HG02610 (cell line): Measurements from ENCODE around the gene PTGIS.

Experiments
- ATAC-seq: cut with Tn5 transposase; IDR thresholded peaks from one replicate; pipeline ENCODE4 v1.9.1; 2021; ENCODE audit warnings: mild to moderate bottlenecking, moderate library complexity; ENCODE audit not compliant: unreplicated experiment

Gene PTGIS

DNA sequence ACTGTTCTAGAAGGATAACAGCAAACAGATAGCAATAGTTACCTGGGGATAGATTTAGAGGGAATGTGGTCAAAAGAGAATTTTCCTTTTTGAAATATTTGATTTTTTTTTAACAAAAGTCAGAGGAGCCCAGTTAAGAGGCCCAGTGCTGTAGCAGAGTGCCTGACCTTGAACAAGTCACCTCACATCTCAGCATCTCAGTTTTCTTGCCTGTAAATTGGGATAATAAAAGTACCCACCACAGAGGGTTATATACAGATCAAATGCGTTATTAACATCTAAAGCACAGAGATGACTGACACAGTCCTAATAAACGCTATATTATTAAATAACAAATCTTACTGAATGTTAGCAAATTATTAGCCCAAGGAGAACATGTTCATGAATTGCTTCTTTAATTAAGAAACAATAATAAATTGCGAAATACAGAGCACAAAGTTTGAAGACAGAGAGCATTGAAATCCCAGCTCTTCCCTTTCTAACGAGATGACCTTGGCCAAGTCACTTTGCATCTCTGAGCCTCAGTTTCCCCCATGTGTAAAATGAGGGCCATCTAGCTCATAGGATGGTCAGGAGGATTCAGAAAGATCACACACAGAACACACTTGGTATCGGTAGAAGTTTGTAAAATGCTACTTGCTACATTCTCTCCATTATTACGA, 35.5 kb downstream of the PTGIS start:
- no peak for ATAC-seq

DNA sequence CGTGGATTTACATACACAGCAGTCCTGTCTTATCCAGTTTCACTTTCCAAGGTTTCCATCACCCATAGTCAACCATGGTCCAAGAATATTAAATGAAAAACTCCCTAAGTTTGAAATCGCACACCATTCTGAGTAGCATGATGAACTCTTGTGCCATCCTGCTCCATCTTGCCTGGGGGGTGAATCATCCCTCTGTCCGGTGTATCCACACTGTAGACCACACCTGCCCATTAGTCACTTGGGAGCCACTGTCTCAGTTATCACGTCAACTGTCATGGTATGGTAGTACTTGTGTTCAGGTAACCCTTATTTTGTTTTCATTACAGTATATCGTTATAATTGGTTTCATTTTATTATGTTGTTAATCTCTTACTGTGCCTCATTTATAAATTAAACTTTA, 38.5 kb downstream of the PTGIS start:
- no peak for ATAC-seq

DNA sequence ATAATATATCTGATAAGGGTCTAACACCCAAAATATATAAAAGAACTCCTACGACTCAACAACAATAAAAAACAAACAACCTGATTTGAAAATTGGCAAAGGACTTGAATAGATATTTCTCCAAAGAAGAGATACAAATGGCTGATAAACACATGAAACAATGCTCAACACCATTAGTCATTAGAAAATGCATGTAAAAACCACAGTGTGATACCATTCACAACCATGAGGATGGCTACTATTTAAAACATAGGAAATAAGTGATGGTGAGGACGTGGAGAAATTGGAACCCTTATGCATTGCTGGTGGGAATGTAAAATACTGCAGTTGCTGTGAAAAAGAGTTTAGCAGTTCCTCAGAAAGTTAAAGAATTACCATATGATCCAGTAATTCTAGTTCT, 41.4 kb downstream of the PTGIS start:
- ATAC-seq: no peak

DNA sequence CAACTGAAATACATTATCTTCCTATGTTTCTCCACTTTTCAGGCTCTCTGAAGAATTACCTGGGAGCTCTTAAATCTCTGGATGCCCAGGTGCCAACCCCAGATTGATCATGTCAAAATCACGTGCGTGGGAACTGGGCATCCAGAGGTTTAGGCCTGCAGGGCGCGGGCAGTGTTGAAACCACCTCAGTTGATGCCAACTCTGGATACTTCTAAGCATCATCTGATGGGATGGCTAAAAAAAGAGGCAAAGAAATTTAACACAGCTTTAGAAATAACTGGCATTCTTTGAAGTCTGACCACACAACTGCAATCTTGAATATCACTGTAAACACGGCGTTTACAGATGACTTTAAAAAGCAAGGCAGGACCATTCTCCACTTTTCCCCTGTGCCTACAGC, 41.9 kb downstream of the PTGIS start:
- ATAC-seq: no peak

DNA sequence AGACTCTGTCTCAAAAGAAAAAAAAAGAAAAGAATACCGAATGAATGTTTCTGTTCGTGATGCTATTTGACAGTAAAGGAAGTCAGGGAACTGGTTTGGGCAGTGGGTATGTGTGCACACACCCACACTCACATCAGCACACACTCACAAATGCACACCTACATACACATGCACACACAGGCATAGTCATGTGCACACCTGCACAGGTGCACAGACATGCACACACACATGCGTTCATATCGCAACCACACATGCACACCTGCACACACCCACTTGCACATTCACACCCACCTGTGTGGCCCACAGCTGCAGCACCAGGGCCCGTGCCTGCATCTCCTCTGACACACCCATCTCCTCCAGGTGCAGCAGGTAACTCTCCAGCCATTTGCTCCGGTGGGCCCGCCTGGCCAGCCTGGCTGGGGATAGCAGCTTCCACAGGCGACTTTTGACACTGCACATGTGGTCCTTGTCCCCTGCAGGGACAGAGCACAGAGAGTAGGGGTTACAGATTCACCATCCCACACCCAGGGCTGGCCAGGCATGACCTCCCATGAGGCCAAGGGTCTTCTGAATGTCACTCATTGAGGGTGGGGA, 44.1 kb downstream of the PTGIS start:
- no peak for ATAC-seq

DNA sequence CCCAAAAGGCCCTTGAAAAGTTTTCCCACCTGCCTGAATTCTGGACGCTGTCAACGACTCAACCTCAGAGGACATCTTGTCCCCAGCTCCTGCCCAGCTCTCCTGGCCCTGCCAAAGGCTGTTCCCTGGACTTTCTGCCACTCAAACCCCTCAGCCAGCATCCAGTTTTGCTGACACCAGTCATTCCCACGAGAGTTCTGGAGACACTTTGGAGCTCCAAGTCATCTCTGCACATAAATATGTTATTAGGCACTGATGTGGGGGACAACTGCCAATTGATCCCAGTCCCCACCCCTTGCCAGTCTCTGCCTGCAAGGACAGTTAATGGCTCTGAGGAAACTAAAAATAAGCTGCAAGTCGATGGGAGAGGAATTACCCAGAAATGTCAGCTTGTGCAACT, 46.6 kb downstream of the PTGIS start:
- ATAC-seq: no peak

DNA sequence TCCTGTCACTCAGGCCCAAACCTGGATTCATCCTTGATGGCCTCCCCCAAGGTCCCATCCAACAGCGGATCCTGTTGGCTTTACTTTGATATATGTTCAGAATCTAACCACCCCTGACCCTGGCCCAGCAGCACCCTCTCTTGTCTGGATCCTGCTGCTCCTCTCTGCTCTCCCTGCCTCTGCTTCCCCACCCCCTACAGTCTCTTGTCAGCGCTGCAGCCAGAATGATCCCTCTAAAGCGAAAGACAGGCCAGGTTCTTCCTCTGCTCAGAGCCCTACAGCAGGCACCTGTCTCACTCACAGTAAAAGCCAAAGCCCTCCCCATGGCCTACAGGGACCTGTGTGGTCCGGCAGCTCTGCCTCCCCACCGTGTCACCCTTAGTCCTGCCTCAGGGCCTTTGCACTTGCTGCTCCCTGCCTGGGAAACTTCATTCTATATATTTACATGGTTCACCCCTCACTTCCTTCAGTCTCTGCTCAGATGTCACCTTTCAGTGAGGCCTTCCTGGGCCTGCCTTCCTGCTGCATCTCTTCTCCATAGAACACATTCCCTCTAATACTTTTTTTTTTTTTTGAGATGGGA, 48.1 kb downstream of the PTGIS start:
- ATAC-seq: no peak

DNA sequence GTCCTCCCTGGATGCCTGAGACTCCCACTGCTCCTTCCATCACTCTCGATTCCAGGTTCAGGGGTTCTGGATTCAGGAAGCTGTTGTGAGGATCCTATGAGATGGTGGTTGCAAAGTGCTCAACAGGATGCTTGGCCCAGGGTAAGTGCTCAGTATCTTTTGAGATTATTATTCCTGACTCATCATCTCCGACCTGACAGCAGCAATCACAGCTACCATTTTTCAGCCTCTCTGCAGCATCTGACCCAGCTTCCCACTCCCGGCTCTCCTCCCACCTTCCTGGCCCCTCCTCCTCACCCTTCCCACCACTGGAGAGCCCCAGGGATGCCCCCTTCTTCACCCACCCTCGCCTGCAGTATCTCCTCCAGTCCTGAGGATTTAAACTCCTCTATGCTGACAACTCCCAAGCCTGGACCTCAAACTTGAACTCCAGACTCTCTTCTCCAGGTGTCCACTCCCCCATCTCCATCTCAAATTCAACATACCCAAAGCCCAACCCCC, 48.7 kb downstream of the PTGIS start:
- no peak for ATAC-seq

DNA sequence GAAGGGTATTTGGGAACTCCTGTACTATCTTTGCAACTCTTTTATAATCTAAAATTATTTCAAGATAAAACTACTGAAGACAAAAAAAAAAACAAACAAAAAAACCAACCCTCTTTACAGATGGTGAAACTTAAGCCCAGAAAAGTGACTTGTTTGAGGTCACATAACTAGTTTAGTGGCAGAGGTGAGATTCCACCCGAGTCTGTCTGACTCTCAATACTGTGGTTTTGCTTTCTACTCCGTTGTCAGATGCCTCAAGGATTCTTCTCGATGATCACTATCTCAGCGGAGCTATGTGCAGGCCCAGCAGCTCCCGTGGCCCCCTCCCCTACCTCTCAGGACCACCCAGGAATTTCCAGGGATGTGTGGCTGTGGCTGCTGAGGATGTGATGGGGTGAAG, 49.4 kb downstream of the PTGIS start:
- no peak for ATAC-seq

DNA sequence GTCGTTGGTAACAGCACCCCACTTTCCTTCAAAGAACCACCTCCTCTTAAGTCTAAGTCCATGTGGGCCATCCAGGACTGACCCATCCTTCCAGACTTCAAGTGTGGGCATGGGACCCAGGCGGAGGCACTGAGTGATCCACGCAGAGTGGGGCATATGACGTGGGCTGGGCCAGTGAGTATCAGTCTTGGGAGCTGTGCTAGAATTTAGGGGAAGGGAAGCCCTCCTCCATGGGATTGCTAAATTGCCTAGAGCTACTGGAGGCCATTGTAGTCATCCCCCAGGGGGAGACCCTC, 50.2 kb downstream of the PTGIS start:
- ATAC-seq: no peak

DNA sequence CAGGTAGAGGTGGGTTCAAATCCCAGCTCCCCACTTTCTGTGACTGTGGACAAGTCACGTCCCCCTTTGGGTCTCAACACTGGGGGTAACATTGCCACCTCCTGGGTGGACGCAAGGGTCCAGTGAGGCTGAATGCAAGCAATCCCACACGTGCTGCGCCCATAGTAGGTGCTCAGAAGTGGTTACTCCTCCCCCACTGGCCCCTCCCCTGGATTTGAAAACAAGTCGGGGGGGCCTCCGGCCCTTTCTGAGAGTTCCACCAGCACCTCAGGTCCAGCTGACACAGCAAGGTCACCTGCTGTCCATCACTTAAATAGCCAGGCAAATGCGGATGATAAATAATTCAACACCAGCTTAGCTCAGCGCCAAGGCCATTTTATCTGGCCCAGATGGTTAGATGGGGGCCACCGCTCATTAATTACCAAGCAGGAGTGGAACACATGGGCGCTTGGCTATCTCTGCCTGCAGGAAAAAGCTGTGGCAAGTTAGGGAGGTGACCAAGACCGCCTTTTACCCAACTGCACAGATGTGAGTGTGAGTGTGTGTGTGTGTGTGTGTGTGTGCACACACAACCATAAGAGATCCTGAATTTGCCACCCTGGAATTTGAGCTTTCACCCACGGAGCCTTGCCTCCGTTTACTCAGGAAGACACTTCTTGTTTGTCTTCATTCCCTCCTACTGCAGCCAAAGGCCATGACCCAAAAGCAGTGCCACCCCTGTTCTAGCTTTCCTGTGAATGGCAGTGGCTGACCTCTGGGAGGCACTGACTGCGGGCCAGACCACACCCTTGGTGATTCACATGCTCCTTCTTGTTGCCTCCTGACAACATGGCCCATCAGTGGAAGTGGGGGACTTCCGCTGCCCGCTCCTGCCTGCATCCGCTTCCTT, 50.8 kb downstream of the PTGIS start:
- no peak for ATAC-seq

DNA sequence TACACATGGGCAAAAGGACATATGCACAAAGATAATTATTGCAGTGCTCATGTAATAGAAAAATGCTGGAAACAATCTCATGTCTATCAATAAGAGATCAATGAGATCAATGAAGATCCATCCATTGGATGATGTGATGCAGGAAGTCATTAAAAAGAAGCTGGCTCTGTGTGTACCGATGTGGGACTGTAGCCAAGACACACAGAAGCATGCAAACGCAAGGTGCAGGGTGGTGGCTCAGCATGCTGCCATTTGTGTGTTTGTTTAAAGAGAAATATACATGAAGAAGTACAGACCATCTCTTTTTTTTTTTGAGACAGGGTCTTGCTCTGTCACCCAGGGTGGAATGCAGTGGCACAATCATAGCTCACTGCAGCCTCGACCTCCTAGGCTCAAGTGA, 52.4 kb downstream of the PTGIS start:
- ATAC-seq: no peak

DNA sequence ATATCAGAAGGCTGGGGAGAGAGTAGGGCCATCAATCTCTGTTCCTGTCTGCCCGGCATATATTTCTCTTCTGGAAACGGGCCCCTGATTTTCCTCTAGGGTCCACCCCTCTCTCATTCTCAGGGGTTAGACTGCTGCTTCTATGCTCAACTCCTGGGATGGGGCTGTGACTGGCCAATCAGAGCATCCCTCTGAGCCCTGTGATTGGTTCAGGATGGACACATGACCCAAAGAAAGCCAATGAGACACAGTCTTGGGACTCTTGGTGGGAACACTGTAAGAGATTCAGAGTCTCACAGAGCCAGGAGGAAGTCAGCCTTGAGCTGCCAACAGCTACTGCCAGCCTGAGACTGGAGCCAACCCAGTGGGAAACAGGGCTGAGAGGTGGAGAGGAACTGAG, 54.4 kb downstream of the PTGIS start:
- no peak for ATAC-seq

DNA sequence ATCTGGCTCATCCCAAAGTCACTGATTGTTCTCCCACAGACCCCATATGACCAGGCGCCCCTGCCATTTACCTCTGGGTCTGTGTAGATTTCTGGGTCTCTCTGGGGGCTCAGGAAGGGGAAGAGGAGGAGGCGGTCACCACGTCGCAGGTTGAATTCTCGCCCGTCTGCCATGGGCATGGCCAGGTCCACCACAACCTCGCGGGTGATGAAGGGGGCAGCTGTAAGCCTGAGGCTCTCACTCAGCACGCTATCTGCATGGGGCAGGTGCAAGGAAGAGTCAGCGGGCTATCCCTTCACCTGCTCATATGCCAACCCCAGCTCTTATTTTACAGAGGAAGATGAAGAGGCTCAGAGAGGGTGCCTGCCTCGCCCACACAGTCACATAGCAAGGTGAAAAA, 54.9 kb downstream of the PTGIS start:
- no peak for ATAC-seq

DNA sequence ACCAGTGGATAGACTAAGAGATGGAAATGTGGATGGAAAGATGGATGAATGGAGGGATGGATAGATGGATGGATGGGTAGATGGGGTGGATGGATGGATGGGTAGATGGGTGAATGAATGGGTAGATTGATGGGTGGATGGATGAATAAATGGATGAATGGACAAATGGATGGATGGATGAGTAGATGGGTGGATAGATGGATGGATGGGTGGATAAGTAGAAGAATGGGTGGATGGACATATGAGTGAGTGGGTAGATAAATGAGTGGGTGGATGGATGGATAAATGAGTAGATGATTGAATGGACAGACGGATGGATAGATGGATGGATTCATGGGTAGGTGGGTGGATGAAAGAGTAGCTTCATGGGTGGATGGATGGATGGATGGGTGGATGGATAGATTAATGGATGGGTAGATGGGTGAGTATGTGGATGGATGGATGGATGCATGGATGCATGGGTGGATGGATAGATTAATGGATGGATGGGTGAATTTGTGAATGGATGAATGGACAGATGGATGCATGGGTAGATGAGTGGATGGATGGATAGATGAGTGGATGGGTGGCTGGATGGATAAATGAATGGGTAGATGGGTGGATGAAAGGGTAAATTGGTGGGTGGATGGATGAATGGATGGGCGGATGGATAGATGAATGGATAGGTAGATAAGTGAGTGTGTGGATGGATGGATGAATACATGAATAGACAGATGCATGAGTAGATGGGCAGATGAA, 56.0 kb downstream of the PTGIS start:
- ATAC-seq: no peak

DNA sequence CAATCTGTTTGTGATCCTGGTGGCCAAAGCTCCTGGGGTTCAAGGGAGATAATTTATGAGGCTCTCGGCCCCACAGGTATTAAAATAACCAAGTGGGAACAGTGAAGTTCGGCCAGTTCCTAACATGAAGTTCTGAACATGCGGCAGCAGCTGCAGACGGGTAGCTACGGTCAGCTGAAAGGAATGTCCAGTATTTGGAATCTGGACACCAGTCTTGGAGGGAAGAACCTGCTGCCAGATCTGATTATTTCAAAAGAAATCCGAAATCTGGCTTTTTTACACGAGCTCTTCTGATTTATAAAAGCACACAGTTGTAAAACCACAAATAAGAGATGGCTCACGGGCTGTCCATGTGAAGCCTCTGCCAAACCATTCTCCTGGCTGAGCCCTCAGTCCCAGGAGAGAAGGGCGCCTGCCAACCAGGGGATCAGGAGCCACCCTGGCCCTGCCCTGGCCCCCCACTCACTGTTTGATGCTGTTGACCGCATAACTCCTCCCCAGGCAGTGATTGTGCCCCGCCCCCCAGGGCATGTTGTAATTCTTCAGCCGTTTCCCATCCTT, 57.3 kb downstream of the PTGIS start:
- ATAC-seq: no peak

DNA sequence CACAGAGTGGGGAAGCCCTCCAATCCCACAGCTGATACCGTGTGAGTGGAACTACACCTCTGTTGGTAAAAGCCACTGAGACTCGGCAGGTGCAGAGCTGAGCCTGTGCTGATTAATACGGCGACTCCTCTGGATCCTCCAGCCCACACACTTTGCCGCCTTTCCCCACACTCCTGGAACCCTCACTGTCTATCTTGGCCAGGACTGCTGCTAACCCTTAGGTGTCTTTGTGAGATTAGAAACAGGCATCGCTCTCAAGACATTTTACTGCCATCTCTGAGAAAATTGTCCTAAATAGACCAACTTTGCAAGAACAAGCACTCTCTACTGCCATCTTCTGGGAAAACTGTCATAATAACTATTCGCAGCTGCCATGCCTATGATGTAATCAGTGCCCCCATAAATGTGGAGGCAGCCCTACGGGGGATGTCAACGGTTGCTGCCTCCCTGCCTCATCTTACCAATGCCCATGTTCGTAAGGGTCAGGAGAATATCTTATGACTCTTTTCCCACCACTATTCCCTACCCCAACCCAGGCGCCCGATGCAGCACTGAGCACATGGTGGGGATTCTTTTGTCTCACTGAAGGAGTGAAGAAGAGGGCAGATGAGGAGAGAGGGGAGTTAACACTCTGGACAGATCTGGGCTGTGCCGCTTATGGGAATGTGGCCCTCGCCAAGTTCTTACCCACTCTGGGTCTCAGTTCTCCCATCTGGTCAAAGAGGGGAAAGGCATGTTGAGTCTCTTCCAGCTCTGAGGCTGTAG, 59.3 kb downstream of the PTGIS start:
- ATAC-seq: no peak

DNA sequence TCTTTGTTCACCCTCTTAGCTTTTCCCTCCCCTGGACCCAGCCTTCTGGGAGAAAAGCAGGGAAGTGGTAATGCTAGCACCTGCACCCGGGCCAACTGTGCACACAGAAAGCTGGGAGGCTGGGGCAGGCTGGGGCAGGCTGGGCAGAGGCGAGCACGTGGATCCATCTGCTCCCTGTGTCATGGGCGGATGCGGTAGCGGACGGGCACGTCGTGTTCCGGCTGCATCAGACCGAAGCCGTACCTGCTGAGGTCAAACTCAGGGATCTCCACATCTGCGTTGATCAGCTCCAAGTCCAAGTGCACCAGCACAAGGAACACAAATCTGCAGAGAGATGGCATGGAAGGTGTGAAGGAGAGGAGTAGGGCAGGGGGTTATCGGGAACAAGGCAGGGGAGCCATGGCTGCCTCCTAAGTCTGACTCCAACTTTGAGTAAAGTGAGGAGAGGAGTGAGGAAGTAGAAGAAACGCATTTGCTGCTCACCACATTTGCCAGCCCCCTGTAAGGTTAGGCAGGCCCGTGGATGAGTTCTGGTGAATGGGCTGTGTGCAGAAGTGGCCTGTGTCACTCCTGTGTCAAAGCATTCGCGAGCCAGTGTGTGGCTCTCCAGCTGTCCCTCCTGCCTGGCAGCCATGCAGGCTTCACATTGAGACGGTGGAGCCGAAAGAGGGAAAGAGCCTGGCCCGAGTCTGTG, 60.0 kb downstream of the PTGIS start:
- ATAC-seq: no peak

DNA sequence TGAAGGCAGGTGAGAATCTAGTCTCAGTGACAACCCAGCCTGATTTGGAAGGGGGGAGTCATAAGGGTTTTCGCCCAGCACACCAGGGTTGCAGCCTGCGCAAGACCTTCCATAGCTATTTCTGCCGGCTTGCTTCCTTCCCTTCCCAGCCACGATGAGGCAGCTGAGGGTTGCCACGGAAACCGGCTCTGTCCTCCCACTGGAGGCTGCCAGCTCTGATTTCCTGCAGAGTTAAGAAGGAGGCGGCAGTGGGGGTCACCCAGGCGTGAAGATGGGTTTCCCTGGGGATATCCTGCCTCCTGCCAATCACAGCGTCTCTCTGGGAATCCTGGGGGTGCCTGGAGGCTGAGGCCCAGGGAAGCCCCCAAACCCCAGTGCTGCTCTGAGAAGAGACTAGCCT, 62.4 kb downstream of the PTGIS start:
- ATAC-seq: no peak
